Duodenal mucosa (tissue), 2 donors: ENCODE measurements around the gene DUT.

Source experiments
- H3K27ac ChIP-seq: one replicate; pipeline ENCODE4 v1.7.0; 2013; ENCODE audit warnings: low read depth, low read length
- H3K27me3 ChIP-seq, 2 donors: one replicate each; pipeline ENCODE4 v1.7.0; 2013; ENCODE audit warnings: low read length in 2 of 2, control low read depth in 1 of 2; ENCODE audit not compliant: insufficient read depth in 2 of 2, control insufficient read depth in 1 of 2
- H3K36me3 ChIP-seq, 2 donors: one replicate each; pipeline ENCODE4 v1.7.0; 2013; ENCODE audit warnings: low read length in 2 of 2, control low read depth in 1 of 2; ENCODE audit not compliant: insufficient read depth in 2 of 2, control insufficient read depth in 1 of 2
- H3K4me1 ChIP-seq, 2 donors: one replicate each; pipeline ENCODE4 v1.7.0; 2013; ENCODE audit warnings: low read length in 2 of 2, control low read depth in 1 of 2; ENCODE audit not compliant: insufficient read depth in 2 of 2, control insufficient read depth in 1 of 2
- H3K4me3 ChIP-seq, 2 donors: one replicate each; pipeline ENCODE4 v1.7.0; 2013; ENCODE audit warnings: low read length in 2 of 2, low read depth in 1 of 2
- H3K9ac ChIP-seq, 2 donors: one replicate each; pipeline ENCODE4 v1.7.0; 2013; ENCODE audit warnings: low read length in 2 of 2, low read depth in 1 of 2
- H3K9me3 ChIP-seq, 2 donors: one replicate each; pipeline ENCODE4 v1.7.0; 2013; ENCODE audit warnings: low read length in 2 of 2, control low read depth in 1 of 2; ENCODE audit not compliant: control insufficient read depth in 1 of 2

Gene DUT

GRCh38 chr15:48300038-48300437 lies 31.2 kb upstream of the DUT start:
- Histone ChIP-seq H3K9me3 (no peaks in the 10 kb centered on the region), H3K27ac (no peak overlapping the region), H3K9ac (no peak overlapping the region), H3K4me1 (no peaks in the 10 kb centered on the region), H3K36me3 (no peaks in the 10 kb centered on the region), H3K27me3 (no peaks in the 10 kb centered on the region), H3K4me3 (no peak overlapping the region)

- Histone ChIP-seq H3K9me3 (no peaks in the 10 kb centered on the region), H3K4me3 (no peak overlapping the region), H3K36me3 (no peaks in the 10 kb centered on the region), H3K9ac (no peak overlapping the region), H3K4me1 (no peaks in the 10 kb centered on the region), H3K27ac (no peak overlapping the region), H3K27me3 (no peaks in the 10 kb centered on the region)
Observed at GRCh38 chr15:48304398-48304797, 26.8 kb upstream of the DUT start.

- H3K36me3 ChIP-seq, result no peaks in the 10 kb centered on the region
- H3K9me3 ChIP-seq, result no peaks in the 10 kb centered on the region
- no peak overlapping the region for H3K4me3 ChIP-seq
- H3K27ac ChIP-seq, result no peak overlapping the region
- no peak overlapping the region for H3K9ac ChIP-seq
- no peaks in the 10 kb centered on the region for H3K4me1 ChIP-seq
- no peaks in the 10 kb centered on the region for H3K27me3 ChIP-seq
Observed at GRCh38 chr15:48306639-48307038, 24.6 kb upstream of the DUT start.

- Histone ChIP-seq H3K4me1 (no peaks in the 10 kb centered on the region), H3K27me3 (no peaks in the 10 kb centered on the region), H3K9me3 (no peaks in the 10 kb centered on the region), H3K4me3 (no peak overlapping the region), H3K36me3 (no peaks in the 10 kb centered on the region), H3K27ac (no peak overlapping the region), H3K9ac (no peak overlapping the region)
Observed at GRCh38 chr15:48307586-48307985, 23.6 kb upstream of the DUT start.

GRCh38 chr15:48309740-48310139 lies 21.5 kb upstream of the DUT start:
- Histone ChIP-seq H3K36me3 (no peaks in the 10 kb centered on the region), H3K4me1 (no peaks in the 10 kb centered on the region), H3K27ac (no peak overlapping the region)

GRCh38 chr15:48313216-48313615 lies 18.0 kb upstream of the DUT start:
- no peaks in the 10 kb centered on the region for H3K9me3 ChIP-seq
- no peaks in the 10 kb centered on the region for H3K36me3 ChIP-seq
- H3K4me1 ChIP-seq, result no peaks in the 10 kb centered on the region
- H3K4me3 ChIP-seq, result no peak overlapping the region
- H3K27ac ChIP-seq, result no peak overlapping the region
- no peak overlapping the region for H3K9ac ChIP-seq
- H3K27me3 ChIP-seq, result no peaks in the 10 kb centered on the region

More at GRCh38 chr15:48309740-48310139, 21.5 kb upstream of the DUT start:
- Histone ChIP-seq H3K9ac (no peak overlapping the region), H3K9me3 (no peaks in the 10 kb centered on the region), H3K27me3 (no peaks in the 10 kb centered on the region), H3K4me3 (no peak overlapping the region)

- Histone ChIP-seq H3K9ac (no peak overlapping the region), H3K36me3 (no peaks in the 10 kb centered on the region), H3K27ac (no peak overlapping the region), H3K9me3 (no peaks in the 10 kb centered on the region), H3K4me3 (no peak overlapping the region), H3K4me1 (no peaks in the 10 kb centered on the region), H3K27me3 (no peaks in the 10 kb centered on the region)
Observed at GRCh38 chr15:48315041-48315440, 16.2 kb upstream of the DUT start.

- Histone ChIP-seq H3K27ac (no peak overlapping the region), H3K4me1 (no peaks in the 10 kb centered on the region), H3K9ac (no peak overlapping the region), H3K4me3 (no peak overlapping the region), H3K36me3 (no peaks in the 10 kb centered on the region), H3K9me3 (no peaks in the 10 kb centered on the region), H3K27me3 (no peaks in the 10 kb centered on the region)
Observed at GRCh38 chr15:48317221-48317620, 14.0 kb upstream of the DUT start.

GRCh38 chr15:48318131-48318530 lies 13.1 kb upstream of the DUT start:
- H3K27ac ChIP-seq, result no peak overlapping the region
- no peaks in the 10 kb centered on the region for H3K9me3 ChIP-seq
- no peaks in the 10 kb centered on the region for H3K27me3 ChIP-seq
- H3K9ac ChIP-seq, result no peak overlapping the region
- no peak overlapping the region for H3K4me3 ChIP-seq
- no peaks in the 10 kb centered on the region for H3K4me1 ChIP-seq
- no peaks in the 10 kb centered on the region for H3K36me3 ChIP-seq

- H3K27ac ChIP-seq, result no peak overlapping the region
- H3K9me3 ChIP-seq, result no peaks in the 10 kb centered on the region
- no peak overlapping the region for H3K9ac ChIP-seq
- no peaks in the 10 kb centered on the region for H3K27me3 ChIP-seq
- no peaks in the 10 kb centered on the region for H3K36me3 ChIP-seq
- H3K4me1 ChIP-seq, result no peaks in the 10 kb centered on the region
- no peak overlapping the region for H3K4me3 ChIP-seq
Observed at GRCh38 chr15:48323294-48323693, 7.9 kb upstream of the DUT start.

- Histone ChIP-seq H3K4me3 (no peak overlapping the region), H3K36me3 (no peaks in the 10 kb centered on the region), H3K9me3 (no peaks in the 10 kb centered on the region), H3K27me3 (no peaks in the 10 kb centered on the region), H3K27ac (no peak overlapping the region), H3K9ac (no peak overlapping the region), H3K4me1 (peaks cover 3 to 4% of the 10 kb centered on the region in 2 donors)
Observed at GRCh38 chr15:48324949-48325348, 6.3 kb upstream of the DUT start.
